ENCODE data around the gene IL19. TPM values are rescaled to one million over a fixed set of nuclear protein-coding genes. Genes with fewer than 3 reads are reported as not detected.

IL19 gene
- total RNA-seq, 1 experiment from 2014 or later, result not detected

DNA sequence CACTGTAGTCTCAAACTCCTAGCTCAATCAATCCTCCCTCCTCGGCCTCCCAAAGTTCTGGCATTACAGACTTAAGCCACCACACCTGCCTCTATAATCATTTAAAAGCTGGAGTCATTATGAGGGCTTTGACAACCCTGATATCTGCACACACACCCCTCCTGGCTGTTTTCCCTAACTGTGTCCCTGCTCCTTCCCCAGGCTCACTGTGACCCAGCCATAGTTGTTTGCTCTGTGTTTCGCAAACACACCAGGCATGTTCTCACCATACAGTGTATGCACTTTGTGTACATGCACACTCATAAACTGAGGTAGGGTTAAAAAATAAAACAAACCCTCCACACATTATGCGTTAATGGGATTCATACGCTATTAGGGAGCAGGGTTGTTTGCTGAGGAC lies 73.1 kb downstream of the IL19 start:
- no peak for ATAC-seq
- no peak overlapping the region for H3K27ac Mint-ChIP-seq
- TF ChIP-seq GRHL2 (CRISPR knock-in tag; IDR thresholded peaks at IDR 0.05; ENCODE audit: insufficient replicate concordance, severe bottlenecking), result no peak
- no peak for TF ChIP-seq HMGA2 (CRISPR knock-in tag; IDR thresholded peaks at IDR 0.05)
- no peak for TF ChIP-seq CREB1 (CRISPR knock-in tag; IDR thresholded peaks at IDR 0.05)
- no peak for TF ChIP-seq SP1 (CRISPR knock-in tag; conservative IDR thresholded peaks at IDR 0.05)
- TF ChIP-seq JUN (CRISPR knock-in tag; IDR thresholded peaks at IDR 0.05), result no peak
- no peak for TF ChIP-seq ELF4 (CRISPR knock-in tag; IDR thresholded peaks at IDR 0.05; ENCODE audit: low read depth)
- TF ChIP-seq, protein P1, sequence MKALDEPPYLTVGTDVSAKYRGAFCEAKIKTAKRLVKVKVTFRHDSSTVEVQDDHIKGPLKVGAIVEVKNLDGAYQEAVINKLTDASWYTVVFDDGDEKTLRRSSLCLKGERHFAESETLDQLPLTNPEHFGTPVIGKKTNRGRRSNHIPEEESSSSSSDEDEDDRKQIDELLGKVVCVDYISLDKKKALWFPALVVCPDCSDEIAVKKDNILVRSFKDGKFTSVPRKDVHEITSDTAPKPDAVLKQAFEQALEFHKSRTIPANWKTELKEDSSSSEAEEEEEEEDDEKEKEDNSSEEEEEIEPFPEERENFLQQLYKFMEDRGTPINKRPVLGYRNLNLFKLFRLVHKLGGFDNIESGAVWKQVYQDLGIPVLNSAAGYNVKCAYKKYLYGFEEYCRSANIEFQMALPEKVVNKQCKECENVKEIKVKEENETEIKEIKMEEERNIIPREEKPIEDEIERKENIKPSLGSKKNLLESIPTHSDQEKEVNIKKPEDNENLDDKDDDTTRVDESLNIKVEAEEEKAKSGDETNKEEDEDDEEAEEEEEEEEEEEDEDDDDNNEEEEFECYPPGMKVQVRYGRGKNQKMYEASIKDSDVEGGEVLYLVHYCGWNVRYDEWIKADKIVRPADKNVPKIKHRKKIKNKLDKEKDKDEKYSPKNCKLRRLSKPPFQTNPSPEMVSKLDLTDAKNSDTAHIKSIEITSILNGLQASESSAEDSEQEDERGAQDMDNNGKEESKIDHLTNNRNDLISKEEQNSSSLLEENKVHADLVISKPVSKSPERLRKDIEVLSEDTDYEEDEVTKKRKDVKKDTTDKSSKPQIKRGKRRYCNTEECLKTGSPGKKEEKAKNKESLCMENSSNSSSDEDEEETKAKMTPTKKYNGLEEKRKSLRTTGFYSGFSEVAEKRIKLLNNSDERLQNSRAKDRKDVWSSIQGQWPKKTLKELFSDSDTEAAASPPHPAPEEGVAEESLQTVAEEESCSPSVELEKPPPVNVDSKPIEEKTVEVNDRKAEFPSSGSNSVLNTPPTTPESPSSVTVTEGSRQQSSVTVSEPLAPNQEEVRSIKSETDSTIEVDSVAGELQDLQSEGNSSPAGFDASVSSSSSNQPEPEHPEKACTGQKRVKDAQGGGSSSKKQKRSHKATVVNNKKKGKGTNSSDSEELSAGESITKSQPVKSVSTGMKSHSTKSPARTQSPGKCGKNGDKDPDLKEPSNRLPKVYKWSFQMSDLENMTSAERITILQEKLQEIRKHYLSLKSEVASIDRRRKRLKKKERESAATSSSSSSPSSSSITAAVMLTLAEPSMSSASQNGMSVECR (CRISPR knock-in tag; IDR thresholded peaks at IDR 0.05; ENCODE audit: borderline replicate concordance), result no peak
- TF ChIP-seq NFE2L1 (CRISPR knock-in tag; IDR thresholded peaks at IDR 0.05), result no peak
- TF ChIP-seq, protein P2, sequence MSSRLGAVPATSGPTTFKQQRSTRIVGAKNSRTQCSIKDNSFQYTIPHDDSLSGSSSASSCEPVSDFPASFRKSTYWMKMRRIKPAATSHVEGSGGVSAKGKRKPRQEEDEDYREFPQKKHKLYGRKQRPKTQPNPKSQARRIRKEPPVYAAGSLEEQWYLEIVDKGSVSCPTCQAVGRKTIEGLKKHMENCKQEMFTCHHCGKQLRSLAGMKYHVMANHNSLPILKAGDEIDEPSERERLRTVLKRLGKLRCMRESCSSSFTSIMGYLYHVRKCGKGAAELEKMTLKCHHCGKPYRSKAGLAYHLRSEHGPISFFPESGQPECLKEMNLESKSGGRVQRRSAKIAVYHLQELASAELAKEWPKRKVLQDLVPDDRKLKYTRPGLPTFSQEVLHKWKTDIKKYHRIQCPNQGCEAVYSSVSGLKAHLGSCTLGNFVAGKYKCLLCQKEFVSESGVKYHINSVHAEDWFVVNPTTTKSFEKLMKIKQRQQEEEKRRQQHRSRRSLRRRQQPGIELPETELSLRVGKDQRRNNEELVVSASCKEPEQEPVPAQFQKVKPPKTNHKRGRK (CRISPR knock-in tag; IDR thresholded peaks at IDR 0.05; ENCODE audit: borderline replicate concordance), result no peak
- TF ChIP-seq GABPB1 (CRISPR knock-in tag; IDR thresholded peaks at IDR 0.05), result no peak
- TF ChIP-seq, protein P3, sequence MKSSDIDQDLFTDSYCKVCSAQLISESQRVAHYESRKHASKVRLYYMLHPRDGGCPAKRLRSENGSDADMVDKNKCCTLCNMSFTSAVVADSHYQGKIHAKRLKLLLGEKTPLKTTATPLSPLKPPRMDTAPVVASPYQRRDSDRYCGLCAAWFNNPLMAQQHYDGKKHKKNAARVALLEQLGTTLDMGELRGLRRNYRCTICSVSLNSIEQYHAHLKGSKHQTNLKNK (CRISPR knock-in tag; IDR thresholded peaks at IDR 0.05), result no peak
- TF ChIP-seq IRF2 (CRISPR knock-in tag; IDR thresholded peaks at IDR 0.05; ENCODE audit: borderline replicate concordance, low read depth), result no peak
- no peak for TF ChIP-seq SMAD4 (CRISPR knock-in tag; IDR thresholded peaks at IDR 0.05)
- TF ChIP-seq RORB (CRISPR knock-in tag; IDR thresholded peaks at IDR 0.05), result no peak
- TF ChIP-seq, protein P4, sequence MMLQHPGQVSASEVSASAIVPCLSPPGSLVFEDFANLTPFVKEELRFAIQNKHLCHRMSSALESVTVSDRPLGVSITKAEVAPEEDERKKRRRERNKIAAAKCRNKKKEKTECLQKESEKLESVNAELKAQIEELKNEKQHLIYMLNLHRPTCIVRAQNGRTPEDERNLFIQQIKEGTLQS (CRISPR knock-in tag; conservative IDR thresholded peaks at IDR 0.05), result no peak
- TF ChIP-seq FOXP1 (CRISPR knock-in tag; IDR thresholded peaks at IDR 0.05; ENCODE audit: borderline replicate concordance), result no peak
- CTCF ChIA-PET, result no interaction called here
- H3K4me3 Mint-ChIP-seq, result no peak overlapping the region
- H3K9me3 Mint-ChIP-seq, result no peaks in the 10 kb centered on the region
- POLR2A ChIA-PET, result no interaction called here
- H3K4me1 Mint-ChIP-seq, result no peaks in the 10 kb centered on the region
- DNase-seq (ENCODE audit: low spot score), result no peak
- H3K27me3 Mint-ChIP-seq (ENCODE audit: low read depth), result no peaks in the 10 kb centered on the region
- H3K36me3 Mint-ChIP-seq, result no peaks in the 10 kb centered on the region

DNA sequence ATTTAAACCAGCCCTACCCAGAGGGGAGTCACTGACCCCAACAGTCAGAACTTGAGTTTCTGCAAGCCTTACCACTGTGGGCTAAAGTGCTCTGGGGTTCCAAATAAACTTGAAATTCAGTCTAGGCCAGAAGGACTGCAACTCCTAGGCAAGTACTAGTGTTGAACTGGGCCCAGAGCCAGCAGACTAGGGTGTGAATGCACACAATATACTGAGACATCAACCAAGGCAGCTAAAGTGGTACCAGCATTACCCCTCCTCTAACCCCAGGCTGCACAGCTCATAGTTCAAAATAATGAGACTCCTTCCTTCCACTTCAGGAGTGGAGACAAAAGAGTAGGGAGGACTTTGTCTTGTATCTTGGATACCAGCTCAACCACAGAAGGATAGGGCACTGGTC lies 75.9 kb downstream of the IL19 start:
- no peak overlapping the region for H3K4me3 Mint-ChIP-seq

More for the DNA sequence above, 75.9 kb downstream of the IL19 start:
- TF ChIP-seq ZNF138 (CRISPR knock-in tag; conservative IDR thresholded peaks at IDR 0.05) (no peak), GRHL2 (CRISPR knock-in tag; IDR thresholded peaks at IDR 0.05; ENCODE audit: insufficient replicate concordance, severe bottlenecking) (no peak), MYBL2 (CRISPR knock-in tag; IDR thresholded peaks at IDR 0.05) (no peak), TP53 (CRISPR knock-in tag; IDR thresholded peaks at IDR 0.05) (no peak), NR1H2 (CRISPR knock-in tag; IDR thresholded peaks at IDR 0.05) (no peak)
- TF ChIP-seq, protein P1 (CRISPR knock-in tag; IDR thresholded peaks at IDR 0.05; ENCODE audit: borderline replicate concordance), result no peak
- TF ChIP-seq, protein P5, sequence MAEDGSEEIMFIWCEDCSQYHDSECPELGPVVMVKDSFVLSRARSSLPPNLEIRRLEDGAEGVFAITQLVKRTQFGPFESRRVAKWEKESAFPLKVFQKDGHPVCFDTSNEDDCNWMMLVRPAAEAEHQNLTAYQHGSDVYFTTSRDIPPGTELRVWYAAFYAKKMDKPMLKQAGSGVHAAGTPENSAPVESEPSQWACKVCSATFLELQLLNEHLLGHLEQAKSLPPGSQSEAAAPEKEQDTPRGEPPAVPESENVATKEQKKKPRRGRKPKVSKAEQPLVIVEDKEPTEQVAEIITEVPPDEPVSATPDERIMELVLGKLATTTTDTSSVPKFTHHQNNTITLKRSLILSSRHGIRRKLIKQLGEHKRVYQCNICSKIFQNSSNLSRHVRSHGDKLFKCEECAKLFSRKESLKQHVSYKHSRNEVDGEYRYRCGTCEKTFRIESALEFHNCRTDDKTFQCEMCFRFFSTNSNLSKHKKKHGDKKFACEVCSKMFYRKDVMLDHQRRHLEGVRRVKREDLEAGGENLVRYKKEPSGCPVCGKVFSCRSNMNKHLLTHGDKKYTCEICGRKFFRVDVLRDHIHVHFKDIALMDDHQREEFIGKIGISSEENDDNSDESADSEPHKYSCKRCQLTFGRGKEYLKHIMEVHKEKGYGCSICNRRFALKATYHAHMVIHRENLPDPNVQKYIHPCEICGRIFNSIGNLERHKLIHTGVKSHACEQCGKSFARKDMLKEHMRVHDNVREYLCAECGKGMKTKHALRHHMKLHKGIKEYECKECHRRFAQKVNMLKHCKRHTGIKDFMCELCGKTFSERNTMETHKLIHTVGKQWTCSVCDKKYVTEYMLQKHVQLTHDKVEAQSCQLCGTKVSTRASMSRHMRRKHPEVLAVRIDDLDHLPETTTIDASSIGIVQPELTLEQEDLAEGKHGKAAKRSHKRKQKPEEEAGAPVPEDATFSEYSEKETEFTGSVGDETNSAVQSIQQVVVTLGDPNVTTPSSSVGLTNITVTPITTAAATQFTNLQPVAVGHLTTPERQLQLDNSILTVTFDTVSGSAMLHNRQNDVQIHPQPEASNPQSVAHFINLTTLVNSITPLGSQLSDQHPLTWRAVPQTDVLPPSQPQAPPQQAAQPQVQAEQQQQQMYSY (CRISPR knock-in tag; IDR thresholded peaks at IDR 0.05), result no peak
- ATAC-seq (no peak), DNase-seq (ENCODE audit: low spot score) (no peak)
- Mint-ChIP-seq H3K9me3 (peaks cover 11% of the 10 kb centered on the region), H3K27ac (no peak overlapping the region), H3K27me3 (ENCODE audit: low read depth) (peaks cover 10% of the 10 kb centered on the region), H3K36me3 (no peaks in the 10 kb centered on the region), H3K4me1 (no peaks in the 10 kb centered on the region)
- ChIA-PET POLR2A (no interaction called here), CTCF (interaction anchor here (1.1 to 1.9 kb wide), 2 partner anchors 11 to 111 kb away, joined by 3 to 7 read pairs; no protein-coding TSS in a partner anchor)

Measured in WTC11 (cell line).